Kidney epithelial cell (primary cell): Measurements from ENCODE around the gene SHQ1. TPM values are rescaled to one million over a fixed set of nuclear protein-coding genes. Genes with fewer than 3 reads are reported as not detected.

ENCODE experiments used
- DNase-seq: peaks from one replicate; pipeline ENCODE4 v3.0.0-alpha.2; 2010; ENCODE audit warnings: low read depth
- H3K27me3 ChIP-seq: 2 replicates; pipeline ENCODE4 v1.6.0; 2011; ENCODE audit warnings: low read length; ENCODE audit not compliant: control insufficient read depth, insufficient read depth
- H3K36me3 ChIP-seq: 2 replicates; pipeline ENCODE4 v1.5.1; 2011; ENCODE audit warnings: low read length; ENCODE audit not compliant: control insufficient read depth, insufficient read depth
- H3K4me3 ChIP-seq: 2 replicates; pipeline ENCODE4 v1.5.1; 2011; ENCODE audit warnings: low read depth, mild to moderate bottlenecking, control low read depth, low read length
- total RNA-seq: library from RNA; depleted of rRNA; stranded (reverse); fragments of >200 nt; gene quantifications from 2 replicates; pipeline ENCODE4 v1.2.3, GENCODE V29; 2015
- TF ChIP-seq, protein P1 (sequence below): IDR thresholded peaks from 2 replicates; pipeline ENCODE4 v1.5.1; 2011; ENCODE audit warnings: mild to moderate bottlenecking, moderate library complexity, low read length, control low read depth, inconsistent platforms; ENCODE audit not compliant: insufficient read depth, poor library complexity, severe bottlenecking

Gene SHQ1
- total RNA-seq, 1 donor from 2014 or later: 18.6 TPM

GRCh38 chr3:72728329-72728889 lies 119.8 kb downstream of the SHQ1 start:
- DNase-seq: no peak
- Histone ChIP-seq H3K27me3 (no peaks in the 10 kb centered on the region), H3K4me3 (no peak overlapping the region), H3K36me3 (no peaks in the 10 kb centered on the region)
- TF ChIP-seq, protein P1, sequence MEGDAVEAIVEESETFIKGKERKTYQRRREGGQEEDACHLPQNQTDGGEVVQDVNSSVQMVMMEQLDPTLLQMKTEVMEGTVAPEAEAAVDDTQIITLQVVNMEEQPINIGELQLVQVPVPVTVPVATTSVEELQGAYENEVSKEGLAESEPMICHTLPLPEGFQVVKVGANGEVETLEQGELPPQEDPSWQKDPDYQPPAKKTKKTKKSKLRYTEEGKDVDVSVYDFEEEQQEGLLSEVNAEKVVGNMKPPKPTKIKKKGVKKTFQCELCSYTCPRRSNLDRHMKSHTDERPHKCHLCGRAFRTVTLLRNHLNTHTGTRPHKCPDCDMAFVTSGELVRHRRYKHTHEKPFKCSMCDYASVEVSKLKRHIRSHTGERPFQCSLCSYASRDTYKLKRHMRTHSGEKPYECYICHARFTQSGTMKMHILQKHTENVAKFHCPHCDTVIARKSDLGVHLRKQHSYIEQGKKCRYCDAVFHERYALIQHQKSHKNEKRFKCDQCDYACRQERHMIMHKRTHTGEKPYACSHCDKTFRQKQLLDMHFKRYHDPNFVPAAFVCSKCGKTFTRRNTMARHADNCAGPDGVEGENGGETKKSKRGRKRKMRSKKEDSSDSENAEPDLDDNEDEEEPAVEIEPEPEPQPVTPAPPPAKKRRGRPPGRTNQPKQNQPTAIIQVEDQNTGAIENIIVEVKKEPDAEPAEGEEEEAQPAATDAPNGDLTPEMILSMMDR: no peak

GRCh38 chr3:72727726-72728125 lies 120.5 kb downstream of the SHQ1 start:
- Histone ChIP-seq H3K36me3 (no peaks in the 10 kb centered on the region), H3K27me3 (no peaks in the 10 kb centered on the region), H3K4me3 (no peak overlapping the region)
- DNase-seq: no peak
- TF ChIP-seq, protein P1: no peak

DNA sequence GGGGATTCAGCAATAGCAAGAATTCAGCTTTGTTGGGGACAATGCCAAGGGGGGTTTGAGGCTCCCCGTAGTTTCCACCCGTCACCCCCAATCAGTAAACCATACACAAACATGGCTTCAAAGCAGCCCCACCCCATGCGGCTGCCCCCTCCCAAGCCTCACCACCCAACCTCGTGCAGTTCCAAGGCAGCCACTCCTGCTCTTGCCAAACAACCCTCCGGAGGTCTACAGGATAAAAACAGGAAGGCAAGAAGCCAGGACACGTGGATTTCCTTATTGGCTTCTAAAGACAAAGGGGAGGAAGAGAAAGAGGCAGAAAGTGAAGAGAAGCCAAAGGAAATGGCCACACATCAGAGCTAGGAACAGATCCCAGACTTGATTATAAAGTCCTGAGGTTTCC lies 121.1 kb downstream of the SHQ1 start:
- TF ChIP-seq, protein P1: no peak
- Histone ChIP-seq H3K27me3 (no peaks in the 10 kb centered on the region), H3K36me3 (no peaks in the 10 kb centered on the region), H3K4me3 (no peak overlapping the region)
- no peak for DNase-seq

DNA sequence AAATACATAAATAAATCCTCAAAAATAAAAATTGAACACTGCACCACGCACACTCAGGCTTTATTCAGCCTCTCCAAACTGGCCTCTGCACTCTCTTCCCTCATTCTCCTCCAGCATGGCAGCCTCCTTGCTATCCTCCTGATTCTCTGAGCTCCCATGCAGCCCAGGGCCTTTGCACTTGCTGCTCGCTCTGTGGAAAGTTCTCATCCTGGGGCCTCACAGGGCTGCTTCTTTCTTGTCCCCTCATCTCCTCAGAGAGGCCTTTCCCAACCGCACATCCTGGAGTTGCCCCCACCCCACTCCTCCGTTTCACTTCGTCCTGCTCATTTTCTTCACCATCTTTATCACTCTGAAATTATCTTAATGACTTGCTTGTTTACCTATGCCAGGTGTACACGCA lies 123.0 kb downstream of the SHQ1 start:
- no peaks in the 10 kb centered on the region for H3K27me3 ChIP-seq
- DNase-seq: no peak
- no peaks in the 10 kb centered on the region for H3K36me3 ChIP-seq
- H3K4me3 ChIP-seq: no peak overlapping the region
- TF ChIP-seq, protein P1: no peak

DNA sequence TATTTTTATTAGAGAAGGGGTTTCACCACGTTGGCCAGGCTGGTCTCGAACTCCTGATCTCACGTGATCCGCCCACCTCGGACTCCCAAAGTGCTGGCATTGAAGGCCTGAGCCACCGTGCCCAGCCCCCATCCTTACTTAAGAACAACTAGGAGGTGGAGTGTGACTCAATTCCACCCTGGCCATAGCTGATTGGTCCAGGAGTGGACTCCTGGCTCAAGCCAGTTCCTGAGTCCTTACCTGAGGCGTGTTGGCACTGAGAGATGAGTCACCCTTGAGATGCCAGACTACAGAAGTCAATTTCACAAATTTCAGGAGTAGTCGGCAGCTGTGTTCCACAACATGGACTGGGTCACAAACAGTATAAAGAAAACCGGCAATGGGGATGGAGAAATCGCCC lies 124.2 kb downstream of the SHQ1 start:
- TF ChIP-seq, protein P1: no peak
- no peak for DNase-seq
- Histone ChIP-seq H3K36me3 (no peaks in the 10 kb centered on the region), H3K4me3 (no peak overlapping the region), H3K27me3 (no peaks in the 10 kb centered on the region)

- Histone ChIP-seq H3K4me3 (no peak overlapping the region), H3K36me3 (no peaks in the 10 kb centered on the region), H3K27me3 (no peaks in the 10 kb centered on the region)
- TF ChIP-seq, protein P1: no peak
- no peak for DNase-seq
Observed at GRCh38 chr3:72722930-72723726, 125.1 kb downstream of the SHQ1 start.
